MCF 10A (cell line): ENCODE data around the gene NCOR2. TPM values are rescaled to one million over a fixed set of nuclear protein-coding genes. Genes with fewer than 3 reads are reported as not detected.

ENCODE experiments used
- BruUV-seq: library from RNA; stranded (reverse); fragments of 400-500 nt; replicated peaks from 2 replicates; lab custom pipeline; 2021; lab: Mats Ljungman, UMichigan
- CTCF ChIA-PET: fragments of 300-600 bp; sonication (Branson Sonifier 250); formaldehyde crosslinking; extraction: SDS; loops from one replicate; lab custom pipeline; 2021; ENCODE audit warnings: antibody characterized with exemption, inconsistent platforms; lab: Yijun Ruan, JAX
- POLR2A ChIA-PET: fragments of 300-600, 350-650 bp; sonication (Branson Sonifier 250); formaldehyde crosslinking; extraction: SDS; loops from one replicate; lab custom pipeline; 2020; ENCODE audit warnings: antibody characterized with exemption, inconsistent platforms; lab: Yijun Ruan, JAX
- DNase-seq: peaks from one replicate; pipeline ENCODE4 v3.0.0-alpha.2; 2018; ENCODE audit not compliant: unreplicated experiment
- H3K27ac Mint-ChIP-seq: one replicate; pipeline ENCODE4 v1.8.0; 2022; ENCODE audit warnings: mild to moderate bottlenecking, low read depth, mixed read lengths; ENCODE audit not compliant: unreplicated experiment
- H3K27me3 Mint-ChIP-seq: one replicate; pipeline ENCODE4 v1.8.0; 2022; ENCODE audit warnings: mixed read lengths; ENCODE audit not compliant: insufficient read depth, unreplicated experiment
- H3K36me3 Mint-ChIP-seq: one replicate; pipeline ENCODE4 v1.8.0; 2022; ENCODE audit warnings: mild to moderate bottlenecking, moderate library complexity, mixed read lengths; ENCODE audit not compliant: insufficient read depth, unreplicated experiment
- H3K4me1 Mint-ChIP-seq: one replicate; pipeline ENCODE4 v1.8.0; 2022; ENCODE audit warnings: mixed read lengths; ENCODE audit not compliant: insufficient read depth, unreplicated experiment
- H3K4me3 Mint-ChIP-seq: one replicate; pipeline ENCODE4 v1.8.0; 2022; ENCODE audit warnings: mild to moderate bottlenecking, moderate library complexity, mixed read lengths; ENCODE audit not compliant: unreplicated experiment
- H3K9me3 Mint-ChIP-seq: one replicate; pipeline ENCODE4 v1.8.0; 2022; ENCODE audit warnings: mixed read lengths; ENCODE audit not compliant: unreplicated experiment
- intact Hi-C: fragments of 100-400 bp; cut with micrococcal nuclease; formaldehyde crosslinking; loops from 2 replicates; pipeline ENCODE4 v1.14.1; 2022
- total RNA-seq: library from RNA; stranded (reverse); gene quantifications from 2 replicates; pipeline ENCODE4 v1.2.3, GENCODE V29; 2022
- TF ChIP-seq, protein P1 (sequence below): fragments of 200-600 bp; IDR thresholded peaks from one replicate; pipeline ENCODE4 v1.8.0; 2022; ENCODE audit warnings: antibody characterized with exemption, mild to moderate bottlenecking; ENCODE audit not compliant: unreplicated experiment

Gene NCOR2
- total RNA-seq, 1 experiment from 2014 or later = 145 TPM

DNA sequence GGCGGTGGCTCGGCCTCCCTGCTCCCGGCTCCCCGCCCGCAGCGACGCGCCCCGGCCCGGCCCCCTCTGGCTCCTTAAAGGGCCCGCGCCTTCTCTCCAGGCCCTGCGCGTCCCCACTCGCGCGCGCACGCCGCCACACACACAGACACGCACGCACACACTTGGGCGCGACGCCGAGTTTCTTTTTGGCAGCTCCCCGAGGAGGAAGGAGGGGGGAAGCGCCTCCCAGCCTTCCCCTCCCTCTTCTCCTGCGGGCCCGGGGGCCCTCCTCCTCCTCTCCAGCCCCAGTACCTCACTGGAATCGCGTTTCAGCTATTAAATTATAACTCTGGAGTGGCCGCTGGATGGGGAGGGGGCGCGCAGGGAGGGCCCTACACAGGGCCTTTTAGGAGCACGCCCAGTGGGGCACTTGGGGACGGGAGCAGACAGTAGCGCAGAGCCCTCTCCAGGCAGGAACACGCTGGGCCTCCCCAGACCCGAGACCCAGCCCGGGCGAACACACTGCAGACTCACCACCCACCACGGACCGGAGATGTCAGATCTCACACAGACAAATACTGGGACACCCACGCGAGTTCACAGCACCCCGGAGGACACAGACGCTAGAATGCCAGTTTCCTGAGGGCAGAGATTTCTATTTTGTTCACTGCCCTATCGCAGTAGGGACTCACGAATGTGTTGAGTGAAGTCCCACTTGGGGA, 411 bp upstream of the NCOR2 start:
- no peaks in the 10 kb centered on the region for H3K27me3 Mint-ChIP-seq
- peaks cover 6% of the 10 kb centered on the region for H3K4me1 Mint-ChIP-seq
- no peaks in the 10 kb centered on the region for H3K9me3 Mint-ChIP-seq
- intact Hi-C loops = loop anchor here (1.0 to 5.0 kb wide), 3 partner anchors 146 to 199 kb away; no protein-coding TSS in a partner anchor
- H3K36me3 Mint-ChIP-seq = no peaks in the 10 kb centered on the region
- TF ChIP-seq, protein P1, sequence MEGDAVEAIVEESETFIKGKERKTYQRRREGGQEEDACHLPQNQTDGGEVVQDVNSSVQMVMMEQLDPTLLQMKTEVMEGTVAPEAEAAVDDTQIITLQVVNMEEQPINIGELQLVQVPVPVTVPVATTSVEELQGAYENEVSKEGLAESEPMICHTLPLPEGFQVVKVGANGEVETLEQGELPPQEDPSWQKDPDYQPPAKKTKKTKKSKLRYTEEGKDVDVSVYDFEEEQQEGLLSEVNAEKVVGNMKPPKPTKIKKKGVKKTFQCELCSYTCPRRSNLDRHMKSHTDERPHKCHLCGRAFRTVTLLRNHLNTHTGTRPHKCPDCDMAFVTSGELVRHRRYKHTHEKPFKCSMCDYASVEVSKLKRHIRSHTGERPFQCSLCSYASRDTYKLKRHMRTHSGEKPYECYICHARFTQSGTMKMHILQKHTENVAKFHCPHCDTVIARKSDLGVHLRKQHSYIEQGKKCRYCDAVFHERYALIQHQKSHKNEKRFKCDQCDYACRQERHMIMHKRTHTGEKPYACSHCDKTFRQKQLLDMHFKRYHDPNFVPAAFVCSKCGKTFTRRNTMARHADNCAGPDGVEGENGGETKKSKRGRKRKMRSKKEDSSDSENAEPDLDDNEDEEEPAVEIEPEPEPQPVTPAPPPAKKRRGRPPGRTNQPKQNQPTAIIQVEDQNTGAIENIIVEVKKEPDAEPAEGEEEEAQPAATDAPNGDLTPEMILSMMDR = no peak
- DNase-seq = peak; percentile 79
- H3K27ac Mint-ChIP-seq = no peak overlapping the region
- ChIA-PET CTCF (interaction anchor here (0.7 kb wide), 1 partner anchor 158 kb away, joined by 3 read pairs; no protein-coding TSS in a partner anchor), POLR2A (interaction anchor here (1.0 to 5.8 kb wide), 2 partner anchors 49 to 117 kb away, joined by 4 to 44 read pairs; no protein-coding TSS in a partner anchor)
- H3K4me3 Mint-ChIP-seq = peak overlapping the region; percentile 72
- no TSS peak for BruUV-seq

DNA sequence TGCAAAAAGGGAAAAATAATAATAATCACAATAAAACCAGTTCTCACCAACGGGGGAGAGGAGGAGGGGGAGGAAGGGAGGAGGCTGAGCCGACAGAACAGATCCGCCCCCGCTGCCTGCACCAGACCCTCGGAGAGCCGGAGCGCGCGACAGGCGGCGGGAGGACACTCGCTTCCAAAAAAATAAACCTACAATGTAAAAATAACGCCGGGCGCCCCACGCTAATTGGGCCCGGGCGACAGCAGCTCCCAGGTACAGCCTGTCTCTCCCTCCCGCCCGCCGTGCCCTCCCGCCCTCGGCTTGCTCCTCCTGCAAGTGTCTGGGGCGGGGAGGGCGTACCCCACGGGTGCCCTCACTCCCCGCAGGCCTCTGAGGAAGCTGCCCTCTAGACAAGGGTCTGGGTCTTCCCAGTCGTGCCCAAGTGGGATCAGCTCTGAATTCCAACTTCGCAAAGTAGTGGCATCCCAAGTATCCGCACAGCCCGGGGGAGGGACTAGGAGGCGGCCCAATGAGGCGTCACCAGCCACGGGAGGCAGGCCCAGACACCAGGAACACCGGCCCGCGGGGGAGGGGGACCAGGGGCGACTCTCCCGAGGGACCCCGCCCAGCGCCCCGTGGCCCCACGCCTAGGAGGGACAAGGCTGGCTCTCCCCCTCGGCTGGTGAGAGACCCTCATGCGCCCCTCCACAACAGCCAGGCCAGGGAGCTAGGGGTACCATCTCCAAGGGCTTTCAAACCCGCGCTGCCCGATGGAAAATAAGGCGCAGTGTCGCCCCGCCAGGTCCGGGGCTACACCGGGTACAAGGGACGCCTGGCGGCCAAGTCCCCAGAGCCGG, 1.0 kb downstream of the NCOR2 start:
- peak overlapping the region; percentile 87 for H3K4me3 Mint-ChIP-seq
- peaks cover 8% of the 10 kb centered on the region for H3K4me1 Mint-ChIP-seq
- CTCF ChIA-PET = interaction anchor here (1.0 to 2.0 kb wide), 2 partner anchors 50 to 200 kb away, joined by 3 to 16 read pairs; no protein-coding TSS in a partner anchor

DNA sequence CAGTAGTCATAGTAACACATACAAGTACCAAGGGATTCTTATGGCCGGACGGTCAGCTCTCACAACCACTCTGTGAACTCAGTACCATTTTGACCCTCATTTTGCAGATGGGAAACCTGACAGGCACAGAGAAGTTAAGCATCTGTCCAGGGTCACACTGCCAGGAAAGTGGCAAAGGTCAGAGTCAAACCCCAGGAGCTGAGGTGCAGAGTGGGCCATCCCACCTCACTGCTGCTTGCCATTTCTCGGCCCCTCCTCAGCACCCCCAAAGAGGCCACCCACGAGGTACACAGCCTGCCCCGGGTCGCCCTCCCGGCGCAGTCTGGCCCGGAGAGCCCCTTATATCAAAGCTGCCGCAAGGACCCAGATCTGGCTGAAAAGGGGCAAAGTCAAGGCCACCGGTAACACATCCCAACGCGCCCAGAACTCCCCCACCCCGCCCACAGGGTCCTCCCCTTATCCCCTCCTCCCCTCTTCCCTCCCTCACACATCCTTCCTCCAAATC, 1.7 kb downstream of the NCOR2 start:
- DNase-seq = no peak
- Mint-ChIP-seq H3K27ac (peak overlapping the region; percentile 61), H3K4me3 (peak overlapping the region; percentile 87), H3K4me1 (peaks cover 11% of the 10 kb centered on the region), H3K36me3 (no peaks in the 10 kb centered on the region), H3K27me3 (no peaks in the 10 kb centered on the region), H3K9me3 (no peaks in the 10 kb centered on the region)
- ChIA-PET CTCF (interaction anchor here (0.6 to 2.0 kb wide), 3 partner anchors 50 to 1033 kb away, joined by 3 to 16 read pairs (median 3); no protein-coding TSS in a partner anchor), POLR2A (interaction anchor here (0.7 to 5.8 kb wide), 9 partner anchors 14 to 533 kb away, joined by 3 to 44 read pairs (median 4); no protein-coding TSS in a partner anchor)
- BruUV-seq = TSS peak; percentile 23
- intact Hi-C loops = loop anchor here (1.0 to 5.0 kb wide), 3 partner anchors 46 to 182 kb away; no protein-coding TSS in a partner anchor
- TF ChIP-seq, protein P1 = no peak

More for the DNA sequence above, 1.0 kb downstream of the NCOR2 start:
- H3K9me3 Mint-ChIP-seq = no peaks in the 10 kb centered on the region
- BruUV-seq = no TSS peak
- peak; percentile 78 for DNase-seq
- intact Hi-C loops = loop anchor here (1.0 to 5.0 kb wide), 3 partner anchors 47 to 181 kb away; no protein-coding TSS in a partner anchor
- TF ChIP-seq, protein P1 = no peak
- peak overlapping the region; percentile 61 for H3K27ac Mint-ChIP-seq
- H3K36me3 Mint-ChIP-seq = no peaks in the 10 kb centered on the region
- H3K27me3 Mint-ChIP-seq = no peaks in the 10 kb centered on the region
- POLR2A ChIA-PET = interaction anchor here (0.6 to 5.8 kb wide), 12 partner anchors 10 to 534 kb away, joined by 3 to 44 read pairs (median 4); no protein-coding TSS in a partner anchor
